Chondrocyte (in vitro differentiated cells): ENCODE measurements around the gene PTPN4. TPM values are rescaled to one million over a fixed set of nuclear protein-coding genes. Genes with fewer than 3 reads are reported as not detected.

Source experiments
- DNase-seq: peaks from one replicate; pipeline ENCODE4 v3.0.0; 2021; ENCODE audit warnings: mixed read lengths, low spot score
- H3K27ac Mint-ChIP-seq: one replicate; pipeline ENCODE4 v1.8.0; 2021; ENCODE audit warnings: mild to moderate bottlenecking, moderate library complexity, mixed read lengths; ENCODE audit not compliant: unreplicated experiment
- H3K27me3 Mint-ChIP-seq: 2 replicates; pipeline ENCODE4 v1.8.0; 2021; ENCODE audit warnings: low read depth, mixed read lengths
- H3K36me3 Mint-ChIP-seq: 2 replicates; pipeline ENCODE4 v1.8.0; 2021; ENCODE audit warnings: low read depth, mixed read lengths
- H3K4me1 Mint-ChIP-seq: 2 replicates; pipeline ENCODE4 v1.8.0; 2021; ENCODE audit warnings: low read depth, mild to moderate bottlenecking, mixed read lengths
- H3K4me3 Mint-ChIP-seq: one replicate; pipeline ENCODE4 v1.8.0; 2021; ENCODE audit warnings: mild to moderate bottlenecking, moderate library complexity, mixed read lengths; ENCODE audit not compliant: unreplicated experiment
- H3K9me3 Mint-ChIP-seq: 2 replicates; pipeline ENCODE4 v1.8.0; 2021; ENCODE audit warnings: low read depth, mixed read lengths
- CTCF ChIP-seq: fragments of 200-600 bp; sonication (generic); IDR thresholded peaks from 2 replicates; pipeline ENCODE4 v1.5.0; 2021; ENCODE audit warnings: antibody characterized with exemption, mild to moderate bottlenecking, moderate library complexity
- total RNA-seq: library from RNA; stranded (reverse); gene quantifications from 3 replicates; pipeline ENCODE4 v1.2.1, GENCODE V29; 2021

The PTPN4 gene
- total RNA-seq, 1 donor from 2014 or later, result 24.2 TPM

DNA sequence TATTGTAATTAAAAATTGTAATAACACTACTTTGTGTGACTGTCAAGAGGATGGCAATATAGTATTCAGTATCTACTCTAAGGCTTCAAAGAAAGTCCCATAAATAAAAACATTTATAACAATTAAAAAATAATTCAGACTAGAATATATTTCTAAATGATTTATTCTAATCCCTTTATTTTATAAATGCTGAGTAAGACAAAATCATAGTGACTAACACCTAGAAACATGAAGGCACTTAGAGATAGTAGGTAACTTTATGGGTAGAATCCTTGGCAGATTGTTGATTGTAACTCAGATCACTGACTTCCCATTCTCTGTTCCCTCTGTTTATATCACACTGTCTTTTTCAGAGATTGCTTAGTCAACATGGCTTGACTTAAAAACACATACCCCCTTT, 174.6 kb downstream of the PTPN4 start:
- no peak overlapping the region for H3K27ac Mint-ChIP-seq
- H3K9me3 Mint-ChIP-seq, result no peaks in the 10 kb centered on the region
- DNase-seq, result no peak
- no peak overlapping the region for H3K4me3 Mint-ChIP-seq
- peaks cover 2% of the 10 kb centered on the region for H3K36me3 Mint-ChIP-seq
- no peak for TF ChIP-seq CTCF
- no peaks in the 10 kb centered on the region for H3K4me1 Mint-ChIP-seq
- no peaks in the 10 kb centered on the region for H3K27me3 Mint-ChIP-seq

DNA sequence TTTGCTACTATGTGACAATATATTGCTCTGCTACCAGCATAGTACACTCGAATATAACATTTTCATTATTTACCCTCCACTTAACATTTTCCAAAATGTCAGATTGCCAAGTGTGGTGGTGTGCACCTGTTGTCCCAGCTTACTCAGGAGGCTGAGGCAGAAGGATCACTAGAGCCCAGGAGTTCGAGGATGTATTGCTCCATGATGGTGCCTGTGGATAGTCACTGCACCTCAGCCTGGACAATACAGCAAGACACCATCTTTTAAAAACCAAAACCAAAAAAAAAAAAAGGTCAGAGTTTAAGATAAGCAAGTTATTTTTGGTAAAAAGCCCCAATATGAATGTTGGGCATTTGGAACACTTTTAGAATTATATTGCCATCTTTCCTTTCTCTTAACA, 178.0 kb downstream of the PTPN4 start:
- H3K9me3 Mint-ChIP-seq, result no peaks in the 10 kb centered on the region
- no peak for TF ChIP-seq CTCF
- H3K36me3 Mint-ChIP-seq, result peaks cover 2% of the 10 kb centered on the region
- H3K4me1 Mint-ChIP-seq, result peaks cover 4% of the 10 kb centered on the region
- H3K27me3 Mint-ChIP-seq, result no peaks in the 10 kb centered on the region
- no peak overlapping the region for H3K27ac Mint-ChIP-seq
- no peak for DNase-seq
- H3K4me3 Mint-ChIP-seq, result no peak overlapping the region

- TF ChIP-seq CTCF, result no peak
- Mint-ChIP-seq H3K27me3 (no peaks in the 10 kb centered on the region), H3K4me3 (no peak overlapping the region), H3K27ac (no peak overlapping the region), H3K4me1 (peaks cover 4% of the 10 kb centered on the region), H3K36me3 (peaks cover 2% of the 10 kb centered on the region), H3K9me3 (no peaks in the 10 kb centered on the region)
- no peak for DNase-seq
Observed at GRCh38 chr2:119939915-119940314, 180.2 kb downstream of the PTPN4 start.

- Mint-ChIP-seq H3K9me3 (no peaks in the 10 kb centered on the region), H3K36me3 (peaks cover 2% of the 10 kb centered on the region), H3K27me3 (no peaks in the 10 kb centered on the region), H3K4me1 (peaks cover 4% of the 10 kb centered on the region), H3K27ac (no peak overlapping the region), H3K4me3 (no peak overlapping the region)
- no peak for DNase-seq
- TF ChIP-seq CTCF, result no peak
Observed at GRCh38 chr2:119940856-119941255, 181.1 kb downstream of the PTPN4 start.

DNA sequence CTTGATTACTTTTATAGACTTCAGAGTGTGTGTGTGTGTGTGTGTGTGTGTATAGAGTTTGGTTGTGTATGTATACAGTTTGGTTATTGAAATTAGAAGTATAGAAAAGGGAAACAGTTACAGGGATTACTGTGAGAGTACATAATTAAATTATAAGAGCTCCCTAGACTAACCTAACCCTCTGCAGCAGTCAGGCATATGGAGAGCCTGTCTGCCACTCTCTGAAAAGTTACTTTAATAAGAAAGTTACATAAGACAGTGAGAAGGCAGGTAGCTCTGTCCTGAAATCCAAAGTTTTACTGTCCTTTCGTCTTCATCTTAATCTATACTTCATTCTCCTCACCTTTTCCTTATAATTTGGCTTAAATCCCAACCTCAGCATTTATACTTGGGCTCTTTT, 181.7 kb downstream of the PTPN4 start:
- H3K27me3 Mint-ChIP-seq, result no peaks in the 10 kb centered on the region

More for the DNA sequence above, 181.7 kb downstream of the PTPN4 start:
- Mint-ChIP-seq H3K9me3 (no peaks in the 10 kb centered on the region), H3K4me1 (peaks cover 4% of the 10 kb centered on the region), H3K4me3 (no peak overlapping the region), H3K27ac (no peak overlapping the region), H3K36me3 (peaks cover 2% of the 10 kb centered on the region)
- no peak for DNase-seq
- TF ChIP-seq CTCF, result no peak
